ENCODE measurements around the gene STRADA.

Gene STRADA

GRCh38 chr17:63679214-63679613 is 62.4 kb downstream of the STRADA start:
- TF ChIP-seq CTCF (IDR thresholded peaks at IDR 0.05), result no peak
- Histone ChIP-seq H3K36me3 (peaks cover 25 to 46% (median 28%) of the 10 kb centered on the region in 3 donors), H3K27me3 (no peaks in the 10 kb centered on the region), H3K9me3 (no peaks in the 10 kb centered on the region), H3K4me1 (peaks cover 0 to 43% (median 31%) of the 10 kb centered on the region in 4 donors), H3K4me3 (no peak overlapping the region), H3K27ac (no peak overlapping the region)
- DNase-seq, result no peak
- intact Hi-C loops (cut with DNase I; ENCODE audit: low total_unique reads), result no loop called here

GRCh38 chr17:63676584-63676983 is 65.0 kb downstream of the STRADA start:
- Histone ChIP-seq H3K27me3 (no peaks in the 10 kb centered on the region), H3K4me1 (peaks cover 0 to 43% (median 30%) of the 10 kb centered on the region in 4 donors), H3K27ac (peak overlapping the region in 1 of 2 donors; percentile 77), H3K9me3 (no peaks in the 10 kb centered on the region), H3K36me3 (peaks cover 9 to 30% (median 18%) of the 10 kb centered on the region in 3 donors), H3K4me3 (no peak overlapping the region)
- TF ChIP-seq CTCF (IDR thresholded peaks at IDR 0.05), result no peak
- DNase-seq, result no peak
- intact Hi-C loops (cut with DNase I; ENCODE audit: low total_unique reads), result no loop called here

GRCh38 chr17:63675607-63676546 is 65.7 kb downstream of the STRADA start:
- intact Hi-C loops (cut with DNase I; ENCODE audit: low total_unique reads), result no loop called here

GRCh38 chr17:63675231-63675606 is 66.4 kb downstream of the STRADA start:
- Histone ChIP-seq H3K36me3 (peaks cover 11 to 38% (median 18%) of the 10 kb centered on the region in 3 donors), H3K27ac (peak overlapping the region; percentile 61 to 77), H3K27me3 (no peaks in the 10 kb centered on the region), H3K4me1 (peaks cover 0 to 38% (median 29%) of the 10 kb centered on the region in 4 donors), H3K9me3 (no peaks in the 10 kb centered on the region), H3K4me3 (peak overlapping the region; percentile 20 to 28)
- TF ChIP-seq CTCF (IDR thresholded peaks at IDR 0.05), result no peak
- intact Hi-C loops (cut with DNase I; ENCODE audit: low total_unique reads), result no loop called here
- DNase-seq, result no peak

More at GRCh38 chr17:63675607-63676546, 65.7 kb downstream of the STRADA start:
- peaks cover 0 to 38% (median 29%) of the 10 kb centered on the region in 4 donors for H3K4me1 ChIP-seq
- peak overlapping the region; percentile 20 to 28 for H3K4me3 ChIP-seq
- peak overlapping the region; percentile 61 to 77 for H3K27ac ChIP-seq
- peak; percentile 90 to 91 for DNase-seq
- no peaks in the 10 kb centered on the region for H3K27me3 ChIP-seq
- no peaks in the 10 kb centered on the region for H3K9me3 ChIP-seq
- H3K36me3 ChIP-seq, result peaks cover 6 to 31% (median 18%) of the 10 kb centered on the region in 3 donors
- TF ChIP-seq CTCF (IDR thresholded peaks at IDR 0.05), result no peak

GRCh38 chr17:63672856-63673255 is 68.7 kb downstream of the STRADA start:
- Histone ChIP-seq H3K9me3 (no peaks in the 10 kb centered on the region), H3K4me3 (no peak overlapping the region), H3K36me3 (peaks cover 24 to 49% (median 26%) of the 10 kb centered on the region in 3 donors), H3K4me1 (peaks cover 0 to 38% (median 29%) of the 10 kb centered on the region in 4 donors), H3K27ac (no peak overlapping the region), H3K27me3 (no peaks in the 10 kb centered on the region)
- no peak for TF ChIP-seq CTCF (IDR thresholded peaks at IDR 0.05)
- intact Hi-C loops (cut with DNase I; ENCODE audit: low total_unique reads), result no loop called here
- no peak for DNase-seq

Data from tibial artery (tissue), 4 donors.